ENCODE measurements around the gene AK9.
A peak's percentile ranks its signal among the peaks of the same experiment; 100 is the strongest.
"Not testable (repeated sequence)": the region's sequence is repeated elsewhere in the genome, so short reads cannot be mapped to it uniquely, and the experiment has no call there.

Gene AK9

DNA sequence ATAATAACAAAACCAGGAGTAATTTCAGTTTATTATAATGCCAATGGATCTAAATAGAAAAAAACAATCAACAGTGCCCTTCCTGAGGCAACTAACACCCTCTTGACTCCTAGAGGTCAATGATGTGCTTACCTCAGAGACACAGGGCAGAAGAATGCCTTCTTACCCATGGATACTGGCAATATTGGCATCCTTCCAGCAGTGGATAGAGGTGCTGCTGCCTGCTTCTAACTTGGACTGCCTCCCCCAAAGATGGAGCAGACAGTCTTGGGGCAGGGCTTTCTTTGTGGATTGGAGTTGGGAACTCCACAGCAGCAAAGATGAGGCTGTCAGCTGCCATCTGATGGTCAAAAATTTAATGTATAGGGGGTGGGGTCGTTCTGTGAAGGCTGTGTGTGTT lies 78.7 kb downstream of the AK9 start:
- no peak for DNase-seq

DNA sequence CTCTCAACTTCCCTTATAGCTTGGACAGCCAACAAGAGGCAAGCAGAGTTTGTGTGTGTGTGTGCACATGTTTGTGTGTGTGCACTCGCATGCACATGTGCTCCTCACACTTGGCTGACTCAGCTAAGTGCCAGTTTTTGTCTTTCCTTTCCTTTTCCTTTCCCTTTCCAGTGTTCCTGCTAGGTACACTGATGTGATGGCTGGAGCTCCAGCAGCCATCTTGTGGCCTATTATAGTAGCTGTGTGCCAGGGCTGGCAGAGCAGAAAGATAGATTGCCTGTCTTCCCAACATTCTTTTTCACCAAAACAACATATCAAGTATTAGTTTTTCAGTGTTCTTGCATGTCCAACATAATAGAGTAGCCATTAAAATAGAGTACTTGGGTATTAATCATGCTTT lies 79.5 kb downstream of the AK9 start:
- no peak for DNase-seq

DNA sequence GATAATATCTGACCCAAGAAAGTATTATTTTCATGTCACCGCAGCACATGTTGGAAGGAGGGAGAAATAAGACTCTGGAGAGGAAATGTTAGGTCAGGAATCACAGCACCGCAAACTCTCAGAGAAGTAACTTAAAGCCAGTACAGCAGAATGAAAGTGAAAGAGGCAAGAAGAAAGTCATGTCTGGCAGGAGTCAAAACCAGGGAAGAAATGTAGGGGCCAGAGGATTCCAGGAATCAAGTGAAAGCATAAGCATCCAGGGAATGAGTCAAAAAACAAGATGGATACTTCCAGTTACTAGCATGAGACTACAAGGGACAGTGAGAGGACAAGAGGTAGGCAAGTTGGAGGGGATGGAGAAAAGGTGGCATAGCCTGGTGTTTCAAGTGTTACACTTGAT lies 80.4 kb downstream of the AK9 start:
- DNase-seq, result no peak

DNA sequence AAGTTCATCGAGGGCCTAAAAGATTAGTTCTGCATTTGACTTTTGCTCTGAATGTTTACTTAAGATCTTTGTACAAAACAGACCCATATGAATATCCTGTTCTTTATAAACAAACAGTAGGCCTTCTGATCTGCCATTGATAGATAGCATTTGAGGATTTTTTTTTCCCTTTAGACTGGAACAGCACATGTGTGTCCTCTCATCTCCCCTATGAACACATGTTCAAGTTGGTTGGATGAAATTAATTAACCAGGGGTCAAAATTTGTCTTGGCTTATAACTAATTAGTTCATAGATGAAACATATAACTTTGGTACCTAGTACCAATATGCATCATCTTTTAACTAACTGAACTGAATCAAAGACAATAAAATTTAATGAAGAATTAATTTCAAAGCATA lies 81.3 kb downstream of the AK9 start:
- DNase-seq, result no peak

DNA sequence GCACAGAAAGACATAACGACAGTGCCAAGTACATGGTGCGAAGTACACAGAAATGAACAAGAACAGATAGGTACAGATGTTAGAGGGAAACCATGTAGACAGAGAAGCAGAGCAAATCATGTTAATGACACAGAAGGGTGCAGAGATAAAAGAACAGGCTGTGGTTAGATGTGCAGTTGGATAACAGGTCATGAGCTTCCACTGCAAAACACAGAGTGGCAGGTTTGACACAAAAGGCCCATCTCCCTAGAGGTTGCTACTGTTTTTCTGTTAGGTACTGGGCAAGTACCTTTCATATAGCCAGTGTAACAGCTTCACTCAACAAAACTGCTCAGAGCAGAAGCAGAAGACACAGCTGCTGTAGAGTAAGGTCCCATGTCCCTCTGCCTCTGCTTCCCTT lies 84.6 kb downstream of the AK9 start:
- DNase-seq, result no peak

DNA sequence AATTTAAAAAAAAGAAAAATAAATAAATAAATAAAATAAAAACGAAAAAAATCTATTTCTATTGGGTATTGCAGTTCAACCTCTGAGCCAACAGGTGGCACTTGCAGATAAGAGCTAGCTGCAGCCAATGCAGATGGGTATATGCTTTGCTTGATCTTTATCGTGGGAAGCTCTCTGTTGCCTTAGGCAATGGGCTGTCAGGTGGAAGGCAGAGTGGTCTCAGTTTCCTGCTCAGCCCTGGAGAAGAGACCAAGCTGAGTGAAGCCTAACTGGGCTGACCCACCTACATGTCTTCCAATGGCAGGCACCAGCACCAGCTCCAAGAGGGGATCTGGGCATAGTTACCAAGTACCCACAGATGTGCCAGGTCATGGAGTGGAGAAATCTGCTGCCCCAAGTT lies 95.0 kb downstream of the AK9 start:
- no peak for DNase-seq

DNA sequence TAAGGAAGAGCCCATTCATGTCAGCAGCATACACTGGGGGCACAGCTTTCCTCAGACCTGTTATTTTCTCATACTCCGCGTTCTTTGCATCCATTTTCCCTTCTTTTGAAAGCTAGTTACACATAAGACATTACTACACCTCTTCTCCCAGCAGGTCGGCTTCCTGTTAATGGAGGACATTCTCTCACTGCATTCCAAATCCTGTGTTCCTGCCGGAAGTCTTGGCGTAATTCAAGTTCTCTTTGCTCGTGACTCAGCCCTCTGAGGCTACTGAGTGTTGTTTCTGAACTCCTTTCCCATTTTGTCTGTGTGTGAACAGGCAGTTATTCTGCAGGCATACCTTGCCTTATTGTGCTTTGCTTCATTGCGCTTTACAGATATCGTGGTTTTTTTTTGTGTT lies 110.5 kb downstream of the AK9 start:
- DNase-seq, result no peak

DNA sequence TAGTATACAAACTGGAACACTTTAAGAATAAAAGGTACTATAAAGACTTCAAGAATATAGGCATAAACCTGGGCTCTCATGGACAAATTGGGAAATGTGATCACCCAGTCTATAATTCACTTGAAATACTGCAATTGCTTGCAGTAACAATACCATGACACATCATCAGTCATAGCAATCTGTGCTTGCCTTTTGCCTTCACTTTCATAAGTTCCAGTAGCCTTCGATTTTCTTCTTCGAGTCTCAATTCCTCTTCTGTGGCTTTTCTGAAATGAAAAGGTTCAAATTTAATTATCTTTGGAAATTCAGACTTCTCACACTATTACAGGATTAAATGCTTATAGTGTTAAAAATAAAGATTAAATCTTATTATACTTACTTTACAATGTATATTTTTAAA lies 111.6 kb downstream of the AK9 start:
- no peak for DNase-seq

DNA sequence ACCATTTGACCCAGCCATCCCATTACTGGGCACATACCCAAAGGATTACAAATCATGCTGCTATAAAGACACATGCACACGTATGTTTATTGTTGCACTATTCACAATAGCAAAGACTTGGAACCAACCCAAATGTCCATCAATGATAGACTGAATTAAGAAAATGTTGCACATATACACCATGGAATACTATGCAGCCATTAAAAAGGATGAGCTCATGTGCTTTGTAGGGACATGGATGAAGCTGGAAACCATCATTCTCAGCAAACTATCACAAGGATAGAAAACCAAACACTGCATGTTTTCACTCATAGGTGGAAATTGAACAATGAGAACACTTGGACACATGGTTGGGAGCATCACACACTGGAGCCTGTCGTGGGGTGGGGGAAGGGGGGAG lies 121.1 kb downstream of the AK9 start:
- DNase-seq, result not testable (repeated sequence)

DNA sequence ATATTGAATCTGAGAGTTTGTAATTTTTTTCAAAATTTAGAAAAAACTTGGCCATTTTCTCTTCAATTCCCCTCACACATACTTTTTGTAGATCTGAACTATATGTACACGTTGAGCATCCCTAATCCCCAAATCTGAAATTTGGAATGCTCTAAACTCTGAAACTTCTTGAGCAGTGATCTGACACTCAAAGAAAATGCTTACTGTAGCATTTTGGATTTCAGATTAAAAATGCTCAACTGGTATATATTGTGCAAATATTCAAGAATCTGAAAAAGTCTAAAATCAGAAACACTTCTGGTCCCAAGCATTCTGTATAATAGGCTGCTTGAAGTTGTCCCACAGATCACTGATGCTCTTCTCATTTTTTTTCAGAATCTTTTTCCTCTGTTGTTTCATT lies 129.2 kb downstream of the AK9 start:
- DNase-seq, result no peak

DNA sequence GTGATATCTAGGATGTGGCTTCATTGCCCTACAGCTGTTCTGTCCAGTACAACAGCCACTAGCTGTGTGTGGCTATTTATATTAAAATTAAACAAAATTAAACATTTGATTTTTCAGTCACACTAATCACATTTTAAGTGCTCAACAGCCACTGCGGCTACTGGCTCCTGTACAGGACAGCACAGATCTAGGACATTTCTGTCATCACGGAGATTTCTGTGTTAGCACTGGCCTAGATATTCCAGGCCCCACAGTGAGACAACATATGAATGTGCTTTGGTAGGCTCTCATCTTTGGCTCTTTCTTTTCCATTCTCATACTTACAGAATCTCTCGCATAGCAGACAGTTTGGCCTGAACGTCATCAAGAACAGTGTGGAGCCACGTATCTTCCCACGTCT lies 159.6 kb downstream of the AK9 start:
- DNase-seq, result no peak

DNA sequence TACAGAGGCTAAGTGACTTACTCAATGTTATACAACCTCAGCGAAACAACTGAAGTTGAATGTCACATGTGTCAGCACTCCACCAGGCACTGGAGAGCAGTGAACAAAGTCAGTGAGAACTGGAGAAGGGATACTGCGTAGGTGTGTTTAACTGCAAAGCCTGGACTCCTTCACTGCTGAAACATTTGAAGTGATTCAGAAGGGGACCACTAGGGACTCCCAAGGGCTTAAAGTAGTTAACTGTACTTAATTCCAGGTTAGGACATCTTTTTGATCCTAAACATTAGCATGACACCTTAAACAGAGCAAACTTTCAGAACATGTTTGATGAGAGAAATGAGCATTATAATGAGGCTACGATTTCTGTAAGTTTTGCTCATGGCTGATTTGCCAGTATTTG lies 163.0 kb downstream of the AK9 start:
- no peak for DNase-seq

DNA sequence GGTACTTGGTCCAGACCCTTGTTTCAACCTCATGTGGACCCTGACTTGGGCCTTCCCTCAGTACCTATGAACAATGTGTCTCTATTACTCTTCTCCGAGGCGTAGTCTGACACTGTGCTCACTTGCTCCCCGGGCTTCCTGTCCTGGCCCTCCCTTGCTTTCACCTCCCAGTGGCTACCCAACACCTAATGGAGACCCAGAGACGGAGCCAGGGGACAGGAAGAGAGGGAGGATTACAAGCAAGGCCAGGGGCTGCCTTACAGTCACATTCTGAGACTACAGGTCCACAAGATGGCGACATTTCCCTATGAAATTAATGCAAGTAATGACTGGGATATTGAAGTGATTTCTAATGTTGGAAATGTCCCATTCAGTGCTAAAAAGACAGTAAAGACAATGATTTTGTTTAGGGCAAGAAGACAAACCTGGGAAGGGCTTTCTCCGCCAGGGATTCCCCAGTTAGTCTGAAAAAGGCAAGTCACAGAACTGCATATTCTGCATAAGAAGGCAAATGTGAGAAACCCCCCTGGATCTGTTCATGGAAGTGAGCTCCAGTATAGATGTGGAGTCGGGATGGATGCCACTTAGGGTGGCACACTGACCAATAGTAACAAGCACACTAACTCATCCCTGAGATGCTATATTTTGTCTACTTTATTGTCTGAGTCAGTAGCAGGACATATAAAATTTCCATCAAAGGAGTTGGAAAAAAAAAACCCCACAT lies 163.9 kb downstream of the AK9 start:
- DNase-seq, result peak; percentile 28

DNA sequence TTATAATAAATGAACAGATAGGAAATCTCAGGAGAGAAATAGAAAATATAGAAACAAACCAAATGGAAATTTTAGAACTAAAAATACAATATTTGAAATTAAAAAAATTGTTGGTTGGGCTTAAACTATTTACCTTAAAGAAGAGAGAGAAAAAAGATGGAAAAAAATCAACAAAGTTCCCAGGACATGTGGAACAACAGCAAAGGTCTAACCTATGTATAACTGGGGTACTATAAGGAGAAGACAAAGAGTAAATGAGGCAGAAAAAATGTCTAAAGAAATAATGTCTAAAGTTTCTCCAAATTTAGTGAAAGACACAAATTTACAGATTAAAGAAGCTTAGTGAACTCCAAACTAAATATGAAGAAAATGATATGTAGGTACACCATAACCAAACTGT lies 166.9 kb downstream of the AK9 start:
- DNase-seq, result no peak

DNA sequence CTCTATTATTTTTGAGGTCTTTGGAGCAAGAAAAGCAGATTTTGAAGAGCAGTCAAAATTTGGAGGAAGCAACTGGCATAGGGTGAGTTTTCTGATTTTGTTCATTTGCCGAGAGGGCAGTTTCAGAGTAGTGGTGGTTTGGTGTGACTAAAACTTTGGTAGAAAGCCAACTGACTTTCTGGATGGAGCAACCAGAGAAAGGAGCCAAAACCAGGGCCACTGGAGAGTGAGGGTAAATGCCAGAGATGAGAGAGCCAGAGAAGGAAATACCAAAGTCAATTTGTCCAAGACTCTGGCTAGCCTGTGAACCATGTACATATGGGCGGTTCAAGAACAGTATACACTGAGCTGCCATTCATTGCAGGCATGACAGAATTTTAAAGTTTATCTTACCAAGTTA lies 167.5 kb downstream of the AK9 start:
- DNase-seq, result no peak

DNA sequence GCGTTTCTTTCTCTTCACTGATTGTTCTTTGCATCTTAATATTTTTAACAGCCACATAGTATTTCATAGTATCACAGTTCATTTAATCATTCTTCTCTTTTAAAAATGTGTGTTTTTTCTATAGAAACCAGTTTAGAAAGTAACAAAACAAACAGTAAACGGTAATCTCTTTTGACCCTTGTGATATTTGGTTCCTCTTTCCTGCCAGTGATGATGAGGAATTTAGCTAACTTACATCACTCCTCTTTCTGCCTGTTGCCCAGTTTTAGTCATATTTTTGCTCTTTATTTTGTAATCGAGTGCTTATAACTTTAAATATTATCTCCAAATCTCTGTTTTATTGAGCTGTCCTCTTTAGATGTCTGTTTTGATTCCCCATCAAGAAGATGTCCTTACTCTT lies 169.9 kb downstream of the AK9 start:
- no peak for DNase-seq

DNA sequence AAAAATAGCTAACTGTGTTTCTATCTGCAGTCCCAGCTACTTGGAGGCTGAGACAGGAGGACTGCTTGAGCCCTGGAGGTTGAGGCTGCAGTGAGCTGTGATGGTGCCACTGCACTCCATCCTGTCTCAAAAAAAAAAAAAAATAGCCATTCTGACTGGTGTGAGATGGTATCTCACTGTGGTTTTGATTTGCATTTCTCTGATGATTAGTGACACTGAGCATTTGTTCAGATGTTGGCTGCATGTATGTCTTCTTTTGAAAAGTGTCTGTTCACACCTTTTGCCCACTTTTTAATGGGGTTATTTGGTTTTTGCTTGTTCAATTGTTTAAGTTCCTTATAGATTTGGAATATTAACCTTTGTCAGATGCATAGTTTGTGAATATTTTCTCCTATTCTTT lies 171.4 kb downstream of the AK9 start:
- not testable (repeated sequence) for DNase-seq

DNA sequence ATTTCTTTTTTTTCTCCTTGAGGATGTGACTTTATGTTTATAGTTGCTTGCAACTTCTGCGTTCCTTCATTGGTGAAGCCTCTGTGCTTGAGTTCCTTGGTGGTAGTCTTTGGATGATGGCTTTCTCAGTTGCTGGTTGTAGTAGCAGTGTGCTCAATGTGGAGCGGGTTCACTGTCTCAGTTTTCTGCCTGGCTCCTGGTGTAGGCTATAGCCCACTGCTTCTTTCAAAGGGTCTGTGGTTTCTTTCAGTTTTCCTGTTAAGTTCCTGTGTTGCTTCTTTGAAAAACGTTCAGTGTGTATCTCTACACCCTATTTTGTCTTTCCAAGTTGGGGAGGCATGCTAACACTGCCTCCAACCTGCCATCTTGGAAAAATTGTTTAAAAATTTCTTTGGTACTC lies 174.1 kb downstream of the AK9 start:
- no peak for DNase-seq

DNA sequence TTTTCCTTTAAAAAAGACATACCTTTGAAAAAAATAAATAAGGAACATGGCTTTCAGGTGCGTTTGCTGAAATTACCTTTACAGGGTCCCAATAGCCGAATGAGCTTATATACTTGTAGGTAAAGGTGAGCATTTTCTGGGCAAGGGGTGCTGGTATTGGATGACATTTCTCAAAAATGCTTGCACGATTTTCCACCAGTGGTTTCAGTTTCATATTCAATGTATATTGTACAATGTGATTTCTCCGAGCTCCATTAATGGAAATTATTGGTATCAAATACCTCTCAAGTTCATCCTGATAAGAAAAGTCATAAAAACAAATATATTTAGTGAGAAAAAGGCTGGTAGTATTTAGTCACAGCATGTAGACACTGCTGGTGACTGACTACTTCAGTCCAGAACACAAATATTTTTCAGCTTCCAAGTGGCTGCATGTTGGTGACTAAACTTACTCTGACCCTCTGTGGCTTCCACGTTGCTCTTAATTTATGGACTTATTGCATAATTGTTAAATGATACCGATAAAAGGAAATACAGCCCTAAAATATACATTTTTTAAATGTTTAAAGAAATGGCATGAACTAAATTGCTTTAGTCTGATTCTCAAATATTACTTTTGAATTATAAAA lies 175.1 kb downstream of the AK9 start:
- no peak for DNase-seq

DNA sequence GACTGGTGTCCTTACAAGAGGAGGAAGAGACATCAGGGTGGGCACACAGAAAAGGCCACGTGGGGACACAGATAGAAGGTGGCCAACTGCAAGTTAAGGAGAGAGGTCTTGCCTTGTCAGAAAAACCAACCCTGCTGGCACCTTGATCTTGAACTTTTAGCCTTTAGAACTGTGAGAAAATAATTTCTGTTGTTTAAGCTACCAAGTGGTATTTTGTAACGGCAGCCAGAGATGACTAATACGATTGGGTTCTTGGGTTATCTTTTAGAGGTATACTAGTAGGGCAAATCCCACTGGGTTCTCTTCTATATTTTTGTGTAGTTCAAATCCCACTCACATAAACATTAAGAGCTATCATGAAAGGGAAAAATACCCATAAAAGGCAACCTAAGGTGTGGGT lies 176.1 kb downstream of the AK9 start:
- no peak for DNase-seq

DNA sequence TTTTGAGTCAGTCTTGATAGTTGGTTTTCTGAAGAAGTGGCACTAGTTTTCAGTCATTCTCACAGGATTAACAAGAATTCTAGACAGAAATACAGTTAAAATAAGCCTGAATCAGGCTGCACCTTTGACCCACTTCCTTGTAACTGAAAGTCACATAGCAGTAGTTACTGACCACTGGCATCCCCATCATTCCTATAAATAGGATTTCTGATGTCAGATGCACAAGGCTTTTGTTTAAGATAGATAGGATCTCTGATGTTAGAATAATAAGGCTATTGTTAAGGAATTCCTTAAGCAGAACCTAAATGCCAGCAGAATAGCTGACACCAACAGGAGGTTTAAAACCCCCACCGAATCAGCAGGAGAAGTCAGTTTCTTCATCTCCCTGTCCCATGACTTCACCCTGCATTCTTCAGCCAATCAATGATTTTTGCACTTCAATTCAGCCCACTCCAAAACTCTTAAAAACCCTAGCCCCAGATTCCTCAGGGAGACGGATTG lies 177.4 kb downstream of the AK9 start:
- no peak for DNase-seq

DNA sequence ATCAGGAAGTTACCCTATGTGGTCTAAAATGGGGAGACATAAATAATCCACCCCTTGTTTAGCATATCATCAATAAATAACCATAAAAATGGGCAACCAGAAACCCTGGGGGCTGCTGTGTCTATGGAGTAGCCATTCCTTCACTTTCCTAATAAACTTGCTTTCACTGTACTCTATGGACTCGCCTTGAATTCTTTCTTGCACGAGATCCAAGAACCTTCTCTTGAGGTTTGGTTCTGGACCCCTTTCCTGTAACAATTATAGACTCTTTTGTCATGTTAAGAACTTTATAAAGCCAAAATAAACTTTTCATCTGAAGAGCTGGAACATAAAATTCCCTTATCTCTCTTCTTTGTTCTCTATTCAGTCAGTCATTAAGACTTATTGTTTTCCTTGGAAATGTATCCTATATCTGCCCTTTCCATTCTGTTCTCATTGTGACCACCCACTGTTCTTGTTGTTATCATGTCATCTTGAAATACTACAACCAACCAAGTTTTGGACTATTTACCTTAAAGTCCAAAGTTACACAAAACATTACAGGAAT lies 178.7 kb downstream of the AK9 start:
- DNase-seq, result no peak

DNA sequence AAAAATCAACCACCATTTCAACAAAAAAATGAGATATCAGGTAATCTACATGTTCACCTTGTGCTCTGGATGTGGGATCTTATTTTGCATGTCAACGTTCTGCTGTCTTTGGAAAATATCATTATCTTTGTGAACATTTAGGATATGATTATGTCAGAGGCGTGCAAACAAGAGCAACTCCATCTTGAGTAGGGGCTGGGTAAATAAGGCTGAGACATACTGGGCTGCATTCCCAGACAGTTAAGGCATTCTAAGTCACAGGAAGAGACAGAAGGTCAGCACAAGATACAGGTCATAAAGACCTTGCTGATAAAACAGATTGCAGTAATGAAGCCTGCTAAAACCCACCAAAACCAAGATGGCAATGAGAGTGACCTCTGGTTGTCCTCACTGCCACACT lies 179.2 kb downstream of the AK9 start:
- DNase-seq, result no peak

DNA sequence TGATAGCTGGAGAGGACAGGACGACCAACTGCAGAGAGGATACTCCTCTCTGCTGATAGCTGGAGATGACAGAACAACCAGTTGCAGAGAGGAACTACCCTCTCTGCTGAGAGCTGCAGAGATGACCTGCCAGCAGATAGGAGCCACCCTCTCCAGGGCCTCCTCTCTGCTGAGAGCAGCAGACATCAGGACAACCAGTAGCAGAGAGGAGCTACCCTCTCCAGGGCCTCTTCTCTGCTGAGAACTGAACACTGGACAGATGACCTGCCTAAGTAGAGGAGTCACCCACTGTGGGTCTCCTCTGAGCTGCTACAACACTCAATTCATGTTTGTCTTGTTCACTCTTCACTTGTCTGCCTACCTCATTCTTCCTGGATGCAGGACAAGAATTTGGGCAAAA lies 180.6 kb downstream of the AK9 start:
- no peak for DNase-seq

Measured in NCI-H2107 (cell line).